A673 (cell line): ENCODE measurements around the gene FBN3. TPM values are rescaled to one million over a fixed set of nuclear protein-coding genes. Genes with fewer than 3 reads are reported as not detected.
"Not testable (repeated sequence)": the region's sequence is repeated elsewhere in the genome, so short reads cannot be mapped to it uniquely, and the experiment has no call there.

ENCODE experiments used
- BruUV-seq: library from RNA; stranded (reverse); fragments of 400-500 nt; replicated peaks from 2 replicates; lab custom pipeline; 2021; lab: Mats Ljungman, UMichigan
- CTCF ChIA-PET: fragments of 300-600 bp; sonication (Branson Sonifier 250); formaldehyde crosslinking; loops from one replicate; lab custom pipeline; 2022; ENCODE audit warnings: antibody characterized with exemption; lab: Charles Lee
- POLR2A ChIA-PET: fragments of 300-600 bp; sonication (Branson Sonifier 250); formaldehyde crosslinking; loops from one replicate; lab custom pipeline; 2022; ENCODE audit warnings: antibody characterized with exemption; ENCODE audit not compliant: low non-redundant PET; lab: Charles Lee
- DNase-seq: peaks from one replicate; pipeline ENCODE4 v3.0.0-alpha.2; 2015; ENCODE audit warnings: low spot score
- H3K27ac ChIP-seq: fragments of 200-600 bp; sonication (generic); 2 replicates; pipeline ENCODE4 v1.5.1; 2016; ENCODE audit warnings: mixed run types, low read depth, mild to moderate bottlenecking, mixed read lengths, antibody characterized with exemption, low read length; ENCODE audit not compliant: poor library complexity, severe bottlenecking
- H3K27me3 ChIP-seq: fragments of 200-600 bp; sonication (generic); replicated peaks from 2 replicates; pipeline ENCODE4 v1.6.1; 2017; ENCODE audit warnings: mixed run types, low read depth, mild to moderate bottlenecking, mixed read lengths, antibody characterized with exemption, low read length; ENCODE audit not compliant: insufficient read depth, poor library complexity
- H3K36me3 ChIP-seq: fragments of 200-600 bp; sonication (generic); 2 replicates; pipeline ENCODE4 v1.6.1; 2016; ENCODE audit warnings: mixed run types, mild to moderate bottlenecking, mixed read lengths, antibody characterized with exemption, low read length; ENCODE audit not compliant: insufficient read depth, poor library complexity, severe bottlenecking
- H3K4me1 ChIP-seq: fragments of 200-600 bp; sonication (generic); 2 replicates; pipeline ENCODE4 v1.6.1; 2017; ENCODE audit warnings: mixed run types, mild to moderate bottlenecking, mixed read lengths, antibody characterized with exemption, low read length; ENCODE audit not compliant: insufficient read depth, poor library complexity, severe bottlenecking
- H3K4me3 ChIP-seq: fragments of 200-600 bp; sonication (generic); 2 replicates; pipeline ENCODE4 v1.5.1; 2016; ENCODE audit warnings: low read depth, mixed run types, mild to moderate bottlenecking, mixed read lengths, low read length; ENCODE audit not compliant: poor library complexity, severe bottlenecking
- H3K9me3 ChIP-seq: fragments of 200-600 bp; sonication (generic); 2 replicates; pipeline ENCODE4 v1.6.1; 2016; ENCODE audit warnings: mixed run types, low read depth, mild to moderate bottlenecking, mixed read lengths, antibody characterized with exemption, low read length; ENCODE audit not compliant: poor library complexity, severe bottlenecking
- CTCF ChIP-seq: fragments of 300-800, 200-600 bp; sonication (generic); conservative IDR thresholded peaks from 2 replicates; pipeline ENCODE4 v1.5.1; 2017; ENCODE audit warnings: low read depth, mild to moderate bottlenecking, antibody characterized with exemption, low read length, moderate library complexity, mixed read lengths
- EZH2 ChIP-seq: fragments of 200-600 bp; sonication (generic); IDR thresholded peaks from 2 replicates; pipeline ENCODE4 v1.6.1; 2017; ENCODE audit warnings: borderline replicate concordance, low read depth, mild to moderate bottlenecking, mixed read lengths, antibody characterized with exemption, low read length; ENCODE audit not compliant: poor library complexity, severe bottlenecking
- intact Hi-C: fragments of 100-400 bp; cut with micrococcal nuclease; formaldehyde crosslinking; loops from one replicate; pipeline ENCODE4 v1.10.0; 2022; ENCODE audit not compliant: unreplicated experiment
- total RNA-seq: library from RNA; stranded (reverse); gene quantifications from 2 replicates; pipeline ENCODE4 v1.2.3, GENCODE V29; 2021

Gene FBN3
- total RNA-seq, 1 experiment from 2014 or later = 0.06 TPM

- peak; percentile 66 for DNase-seq
- ChIA-PET POLR2A (no interaction called here), CTCF (no interaction called here)
- peak overlapping the region; percentile 70 for H3K27ac ChIP-seq
- H3K27me3 ChIP-seq = no peaks in the 10 kb centered on the region
- intact Hi-C loops = no loop called here
- H3K36me3 ChIP-seq = no peaks in the 10 kb centered on the region
- H3K4me3 ChIP-seq = no peak overlapping the region
- BruUV-seq = no TSS peak
- no peaks in the 10 kb centered on the region for H3K9me3 ChIP-seq
- peaks cover 6% of the 10 kb centered on the region for H3K4me1 ChIP-seq
- TF ChIP-seq EZH2 (no peak), CTCF (no peak)
Measured at GRCh38 chr19:8161135-8161646, 11.8 kb upstream of the FBN3 start.

GRCh38 chr19:8159322-8159721 is 9.9 kb upstream of the FBN3 start:
- H3K9me3 ChIP-seq, H3K36me3 ChIP-seq, BruUV-seq, H3K27me3 ChIP-seq, DNase-seq, CTCF ChIA-PET, H3K27ac ChIP-seq, H3K4me3 ChIP-seq: not testable (repeated sequence)
- intact Hi-C loops = loop anchor here (2.0 kb wide), 1 partner anchor 93 kb away; no protein-coding TSS in a partner anchor
- H3K4me1 ChIP-seq = peaks cover 16% of the 10 kb centered on the region
- POLR2A ChIA-PET = interaction anchor here (0.6 kb wide), 1 partner anchor 9 kb away, joined by 7 read pairs; no protein-coding TSS in a partner anchor

- ChIA-PET CTCF (interaction anchor here (0.5 kb wide), 2 partner anchors 15 to 167 kb away, joined by 3 to 6 read pairs; no protein-coding TSS in a partner anchor), POLR2A (interaction anchor here (0.6 kb wide), 1 partner anchor 10 kb away, joined by 7 read pairs; no protein-coding TSS in a partner anchor)
- Histone ChIP-seq H3K4me3 (no peak overlapping the region), H3K27ac (no peak overlapping the region), H3K9me3 (no peaks in the 10 kb centered on the region), H3K27me3 (no peaks in the 10 kb centered on the region), H3K36me3 (no peaks in the 10 kb centered on the region), H3K4me1 (peaks cover 18% of the 10 kb centered on the region)
- TF ChIP-seq EZH2 (no peak), CTCF (peak; percentile 69)
- BruUV-seq = no TSS peak
- intact Hi-C loops = loop anchor here (2.0 kb wide), 1 partner anchor 94 kb away; no protein-coding TSS in a partner anchor
- DNase-seq = peak; percentile 78
Measured at GRCh38 chr19:8158411-8159074, 9.2 kb upstream of the FBN3 start.
